Measurements from ENCODE around the gene SHISAL2A. TPM values are rescaled to one million over a fixed set of nuclear protein-coding genes. Genes with fewer than 3 reads are reported as not detected.
A peak's percentile ranks its signal among the peaks of the same experiment; 100 is the strongest.

Gene SHISAL2A
- total and polyA plus RNA-seq, 2 of the 13 experiments (the other 11 are each of a cell fraction or from before 2014, with no cell fraction given) = not detected

DNA sequence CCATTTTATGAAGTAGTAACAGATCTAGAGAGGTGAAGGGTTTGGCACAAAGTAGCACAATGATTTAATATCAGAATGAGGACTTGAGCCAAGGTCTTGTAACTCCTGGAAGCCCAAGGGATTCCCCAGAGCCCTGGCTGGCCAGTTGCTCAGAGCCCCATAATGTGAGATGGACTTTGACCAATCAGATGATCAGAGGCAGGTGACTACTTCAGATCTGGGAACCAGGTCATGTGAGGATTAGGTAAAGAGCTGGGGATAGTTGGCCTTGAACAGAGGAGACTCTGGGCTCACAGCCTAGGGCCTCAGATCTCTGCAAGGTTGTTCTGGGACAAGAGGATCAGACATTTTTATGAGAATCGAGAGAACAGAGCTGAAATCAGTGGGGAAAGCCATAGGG, 18.9 kb downstream of the SHISAL2A start (continued):
- TF ChIP-seq NFE2L1 (CRISPR knock-in tag; IDR thresholded peaks at IDR 0.05; ENCODE audit: borderline replicate concordance) (no peak), FOXK1 (CRISPR knock-in tag; IDR thresholded peaks at IDR 0.05; ENCODE audit: borderline replicate concordance, low read depth) (no peak), RARG (CRISPR knock-in tag; IDR thresholded peaks at IDR 0.05; ENCODE audit: low read depth) (no peak), FIP1L1 (IDR thresholded peaks at IDR 0.05; ENCODE audit: borderline replicate concordance, insufficient read depth, low read depth, low read length) (no peak), HHEX (CRISPR knock-in tag; IDR thresholded peaks at IDR 0.05) (no peak), ZBTB42 (CRISPR knock-in tag; IDR thresholded peaks at IDR 0.05) (no peak), ZNF709 (CRISPR knock-in tag; IDR thresholded peaks at IDR 0.05) (no peak), TRAFD1 (CRISPR knock-in tag; IDR thresholded peaks at IDR 0.05; ENCODE audit: borderline replicate concordance) (no peak), ESRRA (CRISPR knock-in tag; IDR thresholded peaks at IDR 0.05; ENCODE audit: low read depth) (no peak), PLRG1 (conservative IDR thresholded peaks at IDR 0.05) (no peak), MBD4 (IDR thresholded peaks at IDR 0.05; ENCODE audit: borderline replicate concordance, low read length) (no peak), ZNF124 (CRISPR knock-in tag; IDR thresholded peaks at IDR 0.05) (no peak), ZNF101 (CRISPR knock-in tag; IDR thresholded peaks at IDR 0.05; ENCODE audit: borderline replicate concordance, low read depth) (no peak), ZNF224 (CRISPR knock-in tag; IDR thresholded peaks at IDR 0.05) (no peak), MEF2D (CRISPR knock-in tag; IDR thresholded peaks at IDR 0.05) (peak; percentile 42; the same call in 1 of the 2 replicates)
- TF ChIP-seq, protein P1, sequence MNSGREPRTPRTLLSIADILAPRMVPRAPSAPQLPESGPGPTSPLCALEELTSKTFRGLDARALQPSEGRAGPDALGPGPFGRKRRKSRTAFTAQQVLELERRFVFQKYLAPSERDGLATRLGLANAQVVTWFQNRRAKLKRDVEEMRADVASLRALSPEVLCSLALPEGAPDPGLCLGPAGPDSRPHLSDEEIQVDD (CRISPR knock-in tag; IDR thresholded peaks at IDR 0.05; ENCODE audit: borderline replicate concordance) = no peak
- TF ChIP-seq, protein P2, sequence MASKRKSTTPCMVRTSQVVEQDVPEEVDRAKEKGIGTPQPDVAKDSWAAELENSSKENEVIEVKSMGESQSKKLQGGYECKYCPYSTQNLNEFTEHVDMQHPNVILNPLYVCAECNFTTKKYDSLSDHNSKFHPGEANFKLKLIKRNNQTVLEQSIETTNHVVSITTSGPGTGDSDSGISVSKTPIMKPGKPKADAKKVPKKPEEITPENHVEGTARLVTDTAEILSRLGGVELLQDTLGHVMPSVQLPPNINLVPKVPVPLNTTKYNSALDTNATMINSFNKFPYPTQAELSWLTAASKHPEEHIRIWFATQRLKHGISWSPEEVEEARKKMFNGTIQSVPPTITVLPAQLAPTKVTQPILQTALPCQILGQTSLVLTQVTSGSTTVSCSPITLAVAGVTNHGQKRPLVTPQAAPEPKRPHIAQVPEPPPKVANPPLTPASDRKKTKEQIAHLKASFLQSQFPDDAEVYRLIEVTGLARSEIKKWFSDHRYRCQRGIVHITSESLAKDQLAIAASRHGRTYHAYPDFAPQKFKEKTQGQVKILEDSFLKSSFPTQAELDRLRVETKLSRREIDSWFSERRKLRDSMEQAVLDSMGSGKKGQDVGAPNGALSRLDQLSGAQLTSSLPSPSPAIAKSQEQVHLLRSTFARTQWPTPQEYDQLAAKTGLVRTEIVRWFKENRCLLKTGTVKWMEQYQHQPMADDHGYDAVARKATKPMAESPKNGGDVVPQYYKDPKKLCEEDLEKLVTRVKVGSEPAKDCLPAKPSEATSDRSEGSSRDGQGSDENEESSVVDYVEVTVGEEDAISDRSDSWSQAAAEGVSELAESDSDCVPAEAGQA (IDR thresholded peaks at IDR 0.05; ENCODE audit: low read depth) = no peak
- TF ChIP-seq, protein P2 (CRISPR knock-in tag; IDR thresholded peaks at IDR 0.05; ENCODE audit: borderline replicate concordance) = no peak
- TF ChIP-seq, protein P3, sequence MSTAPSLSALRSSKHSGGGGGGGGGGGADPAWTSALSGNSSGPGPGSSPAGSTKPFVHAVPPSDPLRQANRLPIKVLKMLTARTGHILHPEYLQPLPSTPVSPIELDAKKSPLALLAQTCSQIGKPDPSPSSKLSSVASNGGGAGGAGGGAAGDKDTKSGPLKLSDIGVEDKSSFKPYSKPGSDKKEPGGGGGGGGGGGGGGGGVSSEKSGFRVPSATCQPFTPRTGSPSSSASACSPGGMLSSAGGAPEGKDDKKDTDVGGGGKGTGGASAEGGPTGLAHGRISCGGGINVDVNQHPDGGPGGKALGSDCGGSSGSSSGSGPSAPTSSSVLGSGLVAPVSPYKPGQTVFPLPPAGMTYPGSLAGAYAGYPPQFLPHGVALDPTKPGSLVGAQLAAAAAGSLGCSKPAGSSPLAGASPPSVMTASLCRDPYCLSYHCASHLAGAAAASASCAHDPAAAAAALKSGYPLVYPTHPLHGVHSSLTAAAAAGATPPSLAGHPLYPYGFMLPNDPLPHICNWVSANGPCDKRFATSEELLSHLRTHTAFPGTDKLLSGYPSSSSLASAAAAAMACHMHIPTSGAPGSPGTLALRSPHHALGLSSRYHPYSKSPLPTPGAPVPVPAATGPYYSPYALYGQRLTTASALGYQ (CRISPR knock-in tag; IDR thresholded peaks at IDR 0.05) = no peak

All from HepG2 (cell line).